Measurements from ENCODE around the gene MYBBP1A. TPM values are rescaled to one million over a fixed set of nuclear protein-coding genes. Genes with fewer than 3 reads are reported as not detected.

Gene MYBBP1A
- total RNA-seq, 1 experiment from 2014 or later = 123 TPM

DNA sequence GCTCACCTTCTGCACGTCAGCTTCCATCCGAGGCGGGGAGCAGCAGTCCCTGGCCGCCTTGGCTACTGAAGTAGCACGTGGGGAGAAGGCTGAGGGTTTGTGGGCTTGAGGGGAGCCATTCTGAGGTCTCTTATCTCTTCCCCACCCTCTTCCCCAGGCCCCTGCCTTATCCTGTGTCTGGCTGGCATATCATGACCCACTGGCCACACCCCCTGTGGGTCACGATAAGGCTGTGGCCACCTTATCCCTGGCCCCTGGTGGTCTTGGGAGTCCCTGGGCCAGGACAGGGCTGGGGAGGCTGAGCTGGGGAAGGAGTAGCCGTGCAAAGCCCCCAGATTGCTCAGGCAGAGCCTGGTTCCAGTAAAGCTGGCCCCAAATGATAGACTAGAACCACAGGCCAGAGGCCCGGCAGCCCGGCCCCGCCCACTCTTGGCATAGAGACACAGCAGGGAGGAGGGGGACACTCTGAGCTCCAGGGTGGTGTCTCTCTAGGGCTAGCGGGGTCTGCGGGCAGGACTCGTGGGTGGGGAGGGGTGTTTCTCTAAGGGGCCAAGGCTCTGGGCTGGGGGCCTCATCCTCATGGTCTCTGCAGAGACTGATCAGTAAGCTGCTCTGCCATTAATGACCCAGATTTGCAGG lies 48.9 kb downstream of the MYBBP1A start:
- Mint-ChIP-seq H3K9me3 (ENCODE audit: unreplicated experiment) (no peaks in the 10 kb centered on the region), H3K4me1 (ENCODE audit: insufficient read depth, unreplicated experiment) (no peaks in the 10 kb centered on the region), H3K4me3 (ENCODE audit: unreplicated experiment) (no peak overlapping the region), H3K36me3 (ENCODE audit: insufficient read depth, unreplicated experiment) (peaks cover 6% of the 10 kb centered on the region), H3K27ac (ENCODE audit: low read depth, unreplicated experiment) (no peak overlapping the region), H3K27me3 (ENCODE audit: insufficient read depth, unreplicated experiment) (peaks cover 16% of the 10 kb centered on the region)
- no TSS peak for BruUV-seq (replicated peaks)
- POLR2A ChIA-PET = no interaction called here
- TF ChIP-seq, protein P1, sequence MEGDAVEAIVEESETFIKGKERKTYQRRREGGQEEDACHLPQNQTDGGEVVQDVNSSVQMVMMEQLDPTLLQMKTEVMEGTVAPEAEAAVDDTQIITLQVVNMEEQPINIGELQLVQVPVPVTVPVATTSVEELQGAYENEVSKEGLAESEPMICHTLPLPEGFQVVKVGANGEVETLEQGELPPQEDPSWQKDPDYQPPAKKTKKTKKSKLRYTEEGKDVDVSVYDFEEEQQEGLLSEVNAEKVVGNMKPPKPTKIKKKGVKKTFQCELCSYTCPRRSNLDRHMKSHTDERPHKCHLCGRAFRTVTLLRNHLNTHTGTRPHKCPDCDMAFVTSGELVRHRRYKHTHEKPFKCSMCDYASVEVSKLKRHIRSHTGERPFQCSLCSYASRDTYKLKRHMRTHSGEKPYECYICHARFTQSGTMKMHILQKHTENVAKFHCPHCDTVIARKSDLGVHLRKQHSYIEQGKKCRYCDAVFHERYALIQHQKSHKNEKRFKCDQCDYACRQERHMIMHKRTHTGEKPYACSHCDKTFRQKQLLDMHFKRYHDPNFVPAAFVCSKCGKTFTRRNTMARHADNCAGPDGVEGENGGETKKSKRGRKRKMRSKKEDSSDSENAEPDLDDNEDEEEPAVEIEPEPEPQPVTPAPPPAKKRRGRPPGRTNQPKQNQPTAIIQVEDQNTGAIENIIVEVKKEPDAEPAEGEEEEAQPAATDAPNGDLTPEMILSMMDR (IDR thresholded peaks at IDR 0.05; ENCODE audit: unreplicated experiment) = no peak
- intact Hi-C loops (cut with micrococcal nuclease) = no loop called here
- CTCF ChIA-PET = no interaction called here
- no peak for DNase-seq (ENCODE audit: unreplicated experiment)

DNA sequence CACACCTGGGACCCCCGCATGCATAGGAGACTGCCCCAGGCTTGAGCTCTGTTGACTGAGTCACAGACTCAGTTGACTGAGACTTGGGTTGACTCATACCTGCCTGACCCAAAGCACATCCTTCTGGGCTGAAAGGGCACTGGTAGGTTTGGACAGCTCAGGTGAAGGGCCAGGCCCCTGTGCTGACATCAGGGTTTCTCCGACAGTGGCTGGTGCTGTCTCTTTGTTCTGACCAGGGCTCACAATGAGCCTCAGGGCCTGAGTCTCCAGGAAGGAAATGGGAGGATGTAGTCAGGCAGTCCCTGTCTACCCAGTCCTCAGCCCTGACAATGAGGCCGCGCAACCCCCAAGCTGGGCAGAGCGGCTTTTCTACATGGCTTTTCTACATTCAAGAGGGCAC lies 50.0 kb downstream of the MYBBP1A start:
- H3K4me3 Mint-ChIP-seq (ENCODE audit: unreplicated experiment) = no peak overlapping the region
- no peaks in the 10 kb centered on the region for H3K9me3 Mint-ChIP-seq (ENCODE audit: unreplicated experiment)
- intact Hi-C loops (cut with micrococcal nuclease) = no loop called here
- no peaks in the 10 kb centered on the region for H3K4me1 Mint-ChIP-seq (ENCODE audit: insufficient read depth, unreplicated experiment)
- no peak for DNase-seq (ENCODE audit: unreplicated experiment)
- H3K27ac Mint-ChIP-seq (ENCODE audit: low read depth, unreplicated experiment) = no peak overlapping the region
- H3K36me3 Mint-ChIP-seq (ENCODE audit: insufficient read depth, unreplicated experiment) = peaks cover 6% of the 10 kb centered on the region
- POLR2A ChIA-PET = no interaction called here
- CTCF ChIA-PET = no interaction called here
- TF ChIP-seq, protein P1 (IDR thresholded peaks at IDR 0.05; ENCODE audit: unreplicated experiment) = no peak
- H3K27me3 Mint-ChIP-seq (ENCODE audit: insufficient read depth, unreplicated experiment) = peaks cover 27% of the 10 kb centered on the region
- no TSS peak for BruUV-seq (replicated peaks)

- Mint-ChIP-seq H3K9me3 (ENCODE audit: unreplicated experiment) (no peaks in the 10 kb centered on the region), H3K4me1 (ENCODE audit: insufficient read depth, unreplicated experiment) (no peaks in the 10 kb centered on the region), H3K4me3 (ENCODE audit: unreplicated experiment) (no peak overlapping the region), H3K27ac (ENCODE audit: low read depth, unreplicated experiment) (no peak overlapping the region), H3K27me3 (ENCODE audit: insufficient read depth, unreplicated experiment) (peaks cover 37% of the 10 kb centered on the region), H3K36me3 (ENCODE audit: insufficient read depth, unreplicated experiment) (peaks cover 6% of the 10 kb centered on the region)
- TF ChIP-seq, protein P1 (IDR thresholded peaks at IDR 0.05; ENCODE audit: unreplicated experiment) = no peak
- intact Hi-C loops (cut with micrococcal nuclease) = no loop called here
- ChIA-PET POLR2A (no interaction called here), CTCF (interaction anchor here (1.0 to 1.6 kb wide), 3 partner anchors 63 to 83 kb away, joined by 3 to 6 read pairs (median 5); no protein-coding TSS in a partner anchor)
- DNase-seq (ENCODE audit: unreplicated experiment) = no peak
- BruUV-seq (replicated peaks) = no TSS peak
Measured at GRCh38 chr17:4504188-4504587, 51.0 kb downstream of the MYBBP1A start.

DNA sequence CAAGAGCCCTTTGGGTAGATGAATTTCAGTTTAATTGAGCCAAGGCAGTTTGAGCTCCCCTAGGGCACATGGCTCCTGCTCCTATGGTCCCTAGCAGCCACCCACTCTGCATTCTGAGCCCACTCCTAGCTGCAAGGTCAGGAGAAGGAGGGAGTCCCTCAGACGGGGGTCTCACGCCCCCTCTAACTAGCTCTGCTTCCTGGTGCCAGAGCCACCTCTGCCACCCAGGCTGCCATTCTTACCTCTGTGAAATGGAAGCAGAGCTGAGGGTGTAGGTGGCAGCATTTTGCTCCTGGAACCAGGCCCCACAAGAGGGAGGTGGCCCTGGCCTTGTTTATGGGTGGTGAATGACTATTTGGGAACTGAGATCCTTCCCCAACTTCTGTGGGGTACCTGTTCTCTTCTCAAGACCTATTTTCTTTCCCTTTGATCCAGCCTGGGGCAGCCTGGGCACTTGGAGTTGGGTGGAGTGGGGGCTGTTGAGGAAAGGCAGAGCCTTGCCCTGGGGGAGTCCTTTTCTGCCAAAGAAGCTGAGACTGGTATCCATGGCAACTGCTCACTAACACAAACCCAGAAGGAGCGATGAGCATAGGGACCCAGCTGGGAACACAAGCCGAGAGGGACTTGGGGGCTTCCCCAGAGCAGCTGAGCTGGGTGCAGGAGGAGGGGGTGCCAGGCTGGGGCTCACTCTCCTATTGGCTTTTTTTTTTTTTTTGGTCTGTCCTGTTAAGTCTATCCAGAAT lies 51.7 kb downstream of the MYBBP1A start:
- no peaks in the 10 kb centered on the region for H3K36me3 Mint-ChIP-seq (ENCODE audit: insufficient read depth, unreplicated experiment)
- H3K4me3 Mint-ChIP-seq (ENCODE audit: unreplicated experiment) = no peak overlapping the region
- TF ChIP-seq, protein P1 (IDR thresholded peaks at IDR 0.05; ENCODE audit: unreplicated experiment) = no peak
- DNase-seq (ENCODE audit: unreplicated experiment) = no peak
- ChIA-PET POLR2A (no interaction called here), CTCF (interaction anchor here (0.7 to 1.6 kb wide), 3 partner anchors 64 to 82 kb away, joined by 3 to 6 read pairs (median 5); no protein-coding TSS in a partner anchor)
- intact Hi-C loops (cut with micrococcal nuclease) = no loop called here
- H3K4me1 Mint-ChIP-seq (ENCODE audit: insufficient read depth, unreplicated experiment) = no peaks in the 10 kb centered on the region
- BruUV-seq (replicated peaks) = no TSS peak
- peaks cover 39% of the 10 kb centered on the region for H3K27me3 Mint-ChIP-seq (ENCODE audit: insufficient read depth, unreplicated experiment)
- H3K9me3 Mint-ChIP-seq (ENCODE audit: unreplicated experiment) = no peaks in the 10 kb centered on the region
- no peak overlapping the region for H3K27ac Mint-ChIP-seq (ENCODE audit: low read depth, unreplicated experiment)

Measured in MCF 10A (cell line).